GM19240 (cell line): ENCODE measurements around the gene WDR64.

Source experiments
- DNase-seq: peaks from one replicate; pipeline ENCODE4 v3.0.0; 2011; ENCODE audit warnings: low spot score; ENCODE audit not compliant: insufficient read length

The WDR64 gene

GRCh38 chr1:241836941-241837340 lies 184.9 kb downstream of the WDR64 start:
- no peak for DNase-seq

GRCh38 chr1:241837416-241837815 lies 185.3 kb downstream of the WDR64 start:
- DNase-seq = no peak

GRCh38 chr1:241837901-241838300 lies 185.8 kb downstream of the WDR64 start:
- DNase-seq = no peak

- no peak for DNase-seq
Measured at GRCh38 chr1:241838897-241839296, 186.8 kb downstream of the WDR64 start.

GRCh38 chr1:241839369-241839979 lies 187.4 kb downstream of the WDR64 start:
- no peak for DNase-seq

GRCh38 chr1:241840164-241840563 lies 188.1 kb downstream of the WDR64 start:
- DNase-seq = no peak

- DNase-seq = no peak
Measured at GRCh38 chr1:241841691-241842090, 189.6 kb downstream of the WDR64 start.

GRCh38 chr1:241842565-241842964 lies 190.5 kb downstream of the WDR64 start:
- no peak for DNase-seq

GRCh38 chr1:241844593-241844992 lies 192.5 kb downstream of the WDR64 start:
- DNase-seq = no peak

GRCh38 chr1:241846375-241846774 lies 194.3 kb downstream of the WDR64 start:
- no peak for DNase-seq

- no peak for DNase-seq
Measured at GRCh38 chr1:241846862-241847539, 194.9 kb downstream of the WDR64 start.

GRCh38 chr1:241847540-241847795 lies 195.4 kb downstream of the WDR64 start:
- no peak for DNase-seq

GRCh38 chr1:241847796-241848685 lies 196.0 kb downstream of the WDR64 start, which contains the start of gene EXO1:
Gene EXO1 (plus strand): TSS chr1:241848204. CDS start chr1:241850426, 2,222 bp downstream.
- DNase-seq = peak; percentile 94

- DNase-seq = no peak
Measured at GRCh38 chr1:241848686-241849344, 196.7 kb downstream of the WDR64 start.

GRCh38 chr1:241849345-241849695 lies 197.2 kb downstream of the WDR64 start:
- no peak for DNase-seq
